22Rv1 (cell line): ENCODE results near the gene TNFAIP2.
"Not testable (repeated sequence)": the region's sequence is repeated elsewhere in the genome, so short reads cannot be mapped to it uniquely, and the experiment has no call there.

Experiments used
- H3K27ac ChIP-seq: fragments of 450-650 bp; 2 replicates; pipeline ENCODE4 v1.5.1; 2017
- ZFX ChIP-seq: fragments of 450-650 bp; IDR thresholded peaks from 2 replicates; pipeline ENCODE4 v1.6.1; 2017; ENCODE audit warnings: antibody characterized with exemption, borderline replicate concordance
- TF ChIP-seq, protein P1 (sequence below): fragments of 450-650 bp; IDR thresholded peaks from 2 replicates; pipeline ENCODE4 v1.5.1; 2017; ENCODE audit warnings: mild to moderate bottlenecking

The TNFAIP2 gene

DNA sequence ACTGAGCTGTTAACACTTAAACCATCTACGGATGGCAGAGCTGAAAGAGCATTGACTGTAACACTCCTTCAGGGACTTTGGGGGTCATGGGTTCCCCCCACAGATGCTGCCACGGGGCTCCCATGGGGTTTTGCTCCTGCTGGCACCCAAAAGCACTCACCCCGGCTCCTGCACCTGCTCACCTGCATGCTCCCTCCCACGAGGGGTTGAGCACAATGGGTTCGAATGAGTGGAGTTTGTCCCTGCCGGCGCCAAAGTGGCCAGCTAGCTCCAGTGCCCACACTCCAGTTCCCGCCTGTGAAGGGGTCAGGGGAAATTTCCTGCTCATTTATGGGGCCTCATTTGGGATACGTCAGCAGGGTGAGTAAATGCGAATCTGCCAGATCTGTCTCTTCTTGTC lies 40.7 kb downstream of the TNFAIP2 start:
- TF ChIP-seq, protein P1, sequence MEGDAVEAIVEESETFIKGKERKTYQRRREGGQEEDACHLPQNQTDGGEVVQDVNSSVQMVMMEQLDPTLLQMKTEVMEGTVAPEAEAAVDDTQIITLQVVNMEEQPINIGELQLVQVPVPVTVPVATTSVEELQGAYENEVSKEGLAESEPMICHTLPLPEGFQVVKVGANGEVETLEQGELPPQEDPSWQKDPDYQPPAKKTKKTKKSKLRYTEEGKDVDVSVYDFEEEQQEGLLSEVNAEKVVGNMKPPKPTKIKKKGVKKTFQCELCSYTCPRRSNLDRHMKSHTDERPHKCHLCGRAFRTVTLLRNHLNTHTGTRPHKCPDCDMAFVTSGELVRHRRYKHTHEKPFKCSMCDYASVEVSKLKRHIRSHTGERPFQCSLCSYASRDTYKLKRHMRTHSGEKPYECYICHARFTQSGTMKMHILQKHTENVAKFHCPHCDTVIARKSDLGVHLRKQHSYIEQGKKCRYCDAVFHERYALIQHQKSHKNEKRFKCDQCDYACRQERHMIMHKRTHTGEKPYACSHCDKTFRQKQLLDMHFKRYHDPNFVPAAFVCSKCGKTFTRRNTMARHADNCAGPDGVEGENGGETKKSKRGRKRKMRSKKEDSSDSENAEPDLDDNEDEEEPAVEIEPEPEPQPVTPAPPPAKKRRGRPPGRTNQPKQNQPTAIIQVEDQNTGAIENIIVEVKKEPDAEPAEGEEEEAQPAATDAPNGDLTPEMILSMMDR: no peak
- TF ChIP-seq ZFX: no peak
- H3K27ac ChIP-seq: no peak overlapping the region

GRCh38 chr14:103164779-103165178 lies 41.5 kb downstream of the TNFAIP2 start:
- TF ChIP-seq, protein P1: no peak
- no peak for TF ChIP-seq ZFX
- no peak overlapping the region for H3K27ac ChIP-seq

GRCh38 chr14:103165323-103165722 lies 42.1 kb downstream of the TNFAIP2 start:
- TF ChIP-seq ZFX: no peak
- TF ChIP-seq, protein P1: no peak
- H3K27ac ChIP-seq: no peak overlapping the region

DNA sequence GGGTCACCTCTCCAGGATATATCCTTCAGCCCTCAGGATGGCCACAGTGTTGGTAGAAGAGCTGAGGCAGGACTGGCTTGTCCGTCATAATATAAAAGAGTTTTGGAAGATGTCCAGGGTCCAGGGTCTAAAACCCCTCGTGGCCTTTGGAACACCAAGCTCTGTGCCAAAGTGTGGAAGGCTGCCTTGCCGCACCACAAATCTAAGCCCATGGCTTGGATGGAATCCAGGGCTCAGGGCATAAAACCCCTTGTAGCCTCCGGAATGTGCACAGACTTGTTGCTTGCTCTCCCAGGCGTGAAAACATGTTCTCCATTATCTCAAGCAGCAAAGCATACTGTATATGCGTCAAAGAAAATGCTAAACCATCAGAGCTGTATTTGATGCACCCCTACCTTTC lies 46.7 kb downstream of the TNFAIP2 start:
- no peak for TF ChIP-seq ZFX
- TF ChIP-seq, protein P1: no peak
- H3K27ac ChIP-seq: no peak overlapping the region

GRCh38 chr14:103171206-103171605 lies 47.9 kb downstream of the TNFAIP2 start:
- not testable (repeated sequence) for H3K27ac ChIP-seq

DNA sequence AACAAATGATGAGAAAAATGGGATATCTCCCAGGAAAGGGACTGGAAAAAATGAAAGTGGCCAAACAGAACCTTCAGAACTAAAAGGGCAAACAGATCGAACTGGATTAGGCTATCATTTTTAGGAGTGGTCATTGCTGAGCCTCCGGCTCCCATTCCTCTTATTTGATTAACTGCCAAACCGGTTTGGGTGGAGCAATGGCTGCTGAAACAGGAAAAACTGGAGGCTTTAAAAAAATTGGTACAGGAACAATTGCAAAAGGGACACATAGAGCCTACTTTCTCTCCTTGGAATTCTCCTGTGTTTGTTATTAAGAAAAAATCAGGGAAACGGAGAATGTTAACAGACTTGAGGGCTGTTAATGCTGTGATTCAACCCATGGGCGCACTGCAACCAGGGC lies 49.7 kb downstream of the TNFAIP2 start:
- TF ChIP-seq, protein P1: no peak
- TF ChIP-seq ZFX: no peak
- no peak overlapping the region for H3K27ac ChIP-seq

DNA sequence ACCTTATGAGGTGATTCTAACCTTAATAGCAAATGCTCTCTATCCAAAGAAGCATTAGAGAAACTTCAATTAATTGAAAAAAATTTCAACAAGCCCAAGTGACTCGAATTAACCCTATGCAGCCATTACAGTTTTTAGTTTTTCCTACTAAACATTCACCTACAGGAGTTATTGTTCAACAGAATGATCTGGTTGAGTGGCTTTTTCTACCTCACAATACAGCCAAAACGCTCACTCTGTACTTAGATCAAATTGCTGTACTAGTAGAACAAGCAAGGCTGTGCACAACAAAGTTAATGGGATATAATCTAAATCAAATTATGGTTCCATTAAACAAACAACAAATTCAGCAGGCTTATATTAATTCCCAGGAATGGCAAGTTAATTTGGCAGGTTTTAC lies 50.6 kb downstream of the TNFAIP2 start:
- not testable (repeated sequence) for H3K27ac ChIP-seq

DNA sequence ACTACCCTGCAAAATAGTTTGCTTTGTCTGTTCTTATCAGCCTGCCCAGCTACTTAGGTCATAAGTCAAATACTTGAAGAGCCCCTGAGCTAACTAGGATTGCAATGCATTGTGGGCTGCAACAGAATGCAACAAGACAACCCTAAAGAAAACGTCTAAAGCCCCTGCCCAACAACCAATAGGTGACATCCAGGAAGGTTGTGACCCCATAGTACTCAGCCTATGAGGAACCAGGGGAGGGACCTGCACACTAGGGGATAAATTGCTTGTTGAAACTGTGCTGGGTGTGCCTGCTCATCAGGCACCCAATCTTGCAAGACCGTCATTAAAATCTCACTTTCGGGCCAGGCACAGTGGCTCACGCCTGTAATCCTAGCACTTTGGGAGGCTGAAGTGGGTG lies 52.9 kb downstream of the TNFAIP2 start:
- H3K27ac ChIP-seq: not testable (repeated sequence)

DNA sequence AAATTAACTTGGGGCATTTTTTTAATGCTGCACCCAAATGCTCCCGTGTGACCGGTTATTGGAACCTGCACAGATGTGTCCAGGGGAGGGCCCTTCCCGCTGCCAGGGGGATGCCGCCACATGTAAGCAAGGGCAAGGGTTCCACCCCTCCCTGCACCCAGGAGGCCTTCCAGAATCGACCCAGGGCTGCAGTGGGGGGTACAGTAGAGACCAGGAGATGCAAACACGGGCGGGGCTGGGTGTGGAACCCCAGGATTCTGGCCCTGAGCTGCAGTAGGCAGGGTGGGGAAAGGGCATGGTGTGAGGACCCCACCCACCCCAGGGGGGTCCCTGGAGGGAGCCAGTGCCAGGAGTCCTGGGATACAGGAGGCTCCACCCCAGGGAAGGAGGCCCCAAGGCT lies 54.1 kb downstream of the TNFAIP2 start:
- TF ChIP-seq, protein P1: no peak
- TF ChIP-seq ZFX: no peak
- H3K27ac ChIP-seq: no peak overlapping the region
